Vagina (tissue), 2 donors: ENCODE data around the gene MINDY4B.

ENCODE experiments used
- POLR2AphosphoS5 ChIP-seq, 2 donors: sonication (generic); formaldehyde crosslinking; IDR thresholded peaks; one replicate each; pipeline ENCODE4 v1.9.0; 2017; ENCODE audit warnings: antibody characterized with exemption in 2 of 2, mild to moderate bottlenecking in 2 of 2, low read depth in 1 of 2; ENCODE audit not compliant: insufficient read depth in 1 of 2
- TF ChIP-seq, protein P1 (sequence below), 3 experiments: fragments of 450-650 bp in 2 of 3; fragments of 200-600 bp in 1 of 3; sonication (generic) in 1 of 3; IDR thresholded peaks; one replicate each; pipeline ENCODE4 v1.5.1; 2017 to 2019; ENCODE audit warnings: antibody characterized with exemption in 3 of 3, mild to moderate bottlenecking in 2 of 3, moderate library complexity in 2 of 3

DNA sequence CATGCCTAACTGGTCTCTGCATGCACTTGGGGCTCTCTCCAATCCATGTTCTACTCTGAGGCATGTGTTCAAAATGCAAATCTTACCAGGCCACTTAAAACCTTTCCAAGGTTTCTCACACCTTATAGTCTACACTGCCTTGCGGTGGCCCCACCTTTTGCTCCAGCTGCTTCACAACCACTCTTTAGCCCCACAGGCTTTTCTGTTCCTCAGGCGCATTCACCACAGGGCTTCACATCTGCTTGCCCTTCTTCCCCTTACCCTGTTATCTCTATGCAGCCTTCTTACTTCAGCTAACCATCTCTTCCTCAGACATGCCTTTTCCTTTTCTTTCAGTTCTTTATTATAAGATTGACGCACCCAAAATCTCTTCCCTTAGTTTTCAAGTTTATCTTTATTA lies 37.8 kb downstream of the MINDY4B start:
- TF ChIP-seq, protein P1, sequence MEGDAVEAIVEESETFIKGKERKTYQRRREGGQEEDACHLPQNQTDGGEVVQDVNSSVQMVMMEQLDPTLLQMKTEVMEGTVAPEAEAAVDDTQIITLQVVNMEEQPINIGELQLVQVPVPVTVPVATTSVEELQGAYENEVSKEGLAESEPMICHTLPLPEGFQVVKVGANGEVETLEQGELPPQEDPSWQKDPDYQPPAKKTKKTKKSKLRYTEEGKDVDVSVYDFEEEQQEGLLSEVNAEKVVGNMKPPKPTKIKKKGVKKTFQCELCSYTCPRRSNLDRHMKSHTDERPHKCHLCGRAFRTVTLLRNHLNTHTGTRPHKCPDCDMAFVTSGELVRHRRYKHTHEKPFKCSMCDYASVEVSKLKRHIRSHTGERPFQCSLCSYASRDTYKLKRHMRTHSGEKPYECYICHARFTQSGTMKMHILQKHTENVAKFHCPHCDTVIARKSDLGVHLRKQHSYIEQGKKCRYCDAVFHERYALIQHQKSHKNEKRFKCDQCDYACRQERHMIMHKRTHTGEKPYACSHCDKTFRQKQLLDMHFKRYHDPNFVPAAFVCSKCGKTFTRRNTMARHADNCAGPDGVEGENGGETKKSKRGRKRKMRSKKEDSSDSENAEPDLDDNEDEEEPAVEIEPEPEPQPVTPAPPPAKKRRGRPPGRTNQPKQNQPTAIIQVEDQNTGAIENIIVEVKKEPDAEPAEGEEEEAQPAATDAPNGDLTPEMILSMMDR (IDR thresholded peaks at IDR 0.05), result no peak
- no peak for TF ChIP-seq POLR2AphosphoS5 (IDR thresholded peaks at IDR 0.05; ENCODE audit: insufficient read depth in 1 of 2, low read depth in 1 of 2)
